Measurements from ENCODE around the gene CROCC2. TPM values are rescaled to one million over a fixed set of nuclear protein-coding genes. Genes with fewer than 3 reads are reported as not detected.

CROCC2 gene
- polyA plus RNA-seq, 1 donor from 2014 or later: not detected

- Mint-ChIP-seq H3K36me3 (no peaks in the 10 kb centered on the region), H3K27ac (no peak overlapping the region), H3K4me3 (no peak overlapping the region), H3K27me3 (peaks cover 9% of the 10 kb centered on the region), H3K9me3 (no peaks in the 10 kb centered on the region), H3K4me1 (peaks cover 0 to 2% (median 0%) of the 10 kb centered on the region in 3 donors)
Observed at GRCh38 chr2:240956171-240956934, 50.2 kb downstream of the CROCC2 start.

- no peaks in the 10 kb centered on the region for H3K9me3 Mint-ChIP-seq
- peaks cover 9% of the 10 kb centered on the region for H3K27me3 Mint-ChIP-seq
- no peak overlapping the region for H3K4me3 Mint-ChIP-seq
- no peak overlapping the region for H3K27ac Mint-ChIP-seq
- H3K4me1 Mint-ChIP-seq: peaks cover 0 to 2% (median 0%) of the 10 kb centered on the region in 3 donors
- no peaks in the 10 kb centered on the region for H3K36me3 Mint-ChIP-seq
Observed at GRCh38 chr2:240956935-240957655, 51.0 kb downstream of the CROCC2 start.

- Mint-ChIP-seq H3K27ac (no peak overlapping the region), H3K4me3 (no peak overlapping the region), H3K36me3 (no peaks in the 10 kb centered on the region), H3K27me3 (peaks cover 9% of the 10 kb centered on the region), H3K9me3 (no peaks in the 10 kb centered on the region), H3K4me1 (peaks cover 0 to 2% (median 0%) of the 10 kb centered on the region in 3 donors)
Observed at GRCh38 chr2:240957656-240958365, 51.7 kb downstream of the CROCC2 start.

GRCh38 chr2:240958366-240959213, 52.5 kb downstream of the CROCC2 start:
- no peaks in the 10 kb centered on the region for H3K36me3 Mint-ChIP-seq
- H3K9me3 Mint-ChIP-seq: no peaks in the 10 kb centered on the region
- no peak overlapping the region for H3K4me3 Mint-ChIP-seq
- H3K27ac Mint-ChIP-seq: no peak overlapping the region
- H3K4me1 Mint-ChIP-seq: peaks cover 0 to 2% (median 0%) of the 10 kb centered on the region in 3 donors
- H3K27me3 Mint-ChIP-seq: peaks cover 9% of the 10 kb centered on the region

GRCh38 chr2:240959214-240959940, 53.2 kb downstream of the CROCC2 start:
- Mint-ChIP-seq H3K27ac (no peak overlapping the region), H3K4me1 (peaks cover 0 to 2% (median 0%) of the 10 kb centered on the region in 3 donors), H3K9me3 (no peaks in the 10 kb centered on the region), H3K36me3 (no peaks in the 10 kb centered on the region), H3K27me3 (peaks cover 6% of the 10 kb centered on the region), H3K4me3 (no peak overlapping the region)

GRCh38 chr2:240959941-240960308, 53.8 kb downstream of the CROCC2 start:
- H3K9me3 Mint-ChIP-seq: no peaks in the 10 kb centered on the region
- H3K4me1 Mint-ChIP-seq: peaks cover 0 to 2% (median 0%) of the 10 kb centered on the region in 3 donors
- no peak overlapping the region for H3K27ac Mint-ChIP-seq
- H3K36me3 Mint-ChIP-seq: no peaks in the 10 kb centered on the region
- no peak overlapping the region for H3K4me3 Mint-ChIP-seq
- H3K27me3 Mint-ChIP-seq: peaks cover 5% of the 10 kb centered on the region

- Mint-ChIP-seq H3K4me1 (peaks cover 0 to 2% (median 0%) of the 10 kb centered on the region in 3 donors), H3K27me3 (peaks cover under 1% of the 10 kb centered on the region)
Observed at GRCh38 chr2:240960309-240960970, 54.3 kb downstream of the CROCC2 start.

GRCh38 chr2:240960971-240961876, 55.1 kb downstream of the CROCC2 start:
- H3K4me3 Mint-ChIP-seq: no peak overlapping the region
- H3K9me3 Mint-ChIP-seq: no peaks in the 10 kb centered on the region
- H3K27me3 Mint-ChIP-seq: no peaks in the 10 kb centered on the region
- no peaks in the 10 kb centered on the region for H3K36me3 Mint-ChIP-seq
- H3K4me1 Mint-ChIP-seq: peaks cover 0 to 2% (median 0%) of the 10 kb centered on the region in 3 donors
- no peak overlapping the region for H3K27ac Mint-ChIP-seq

More at GRCh38 chr2:240960309-240960970, 54.3 kb downstream of the CROCC2 start:
- H3K4me3 Mint-ChIP-seq: no peak overlapping the region
- no peaks in the 10 kb centered on the region for H3K9me3 Mint-ChIP-seq
- no peaks in the 10 kb centered on the region for H3K36me3 Mint-ChIP-seq
- no peak overlapping the region for H3K27ac Mint-ChIP-seq

GRCh38 chr2:240961910-240962299, 55.8 kb downstream of the CROCC2 start:
- H3K4me1 Mint-ChIP-seq: peaks cover 0 to 2% (median 0%) of the 10 kb centered on the region in 3 donors
- H3K4me3 Mint-ChIP-seq: no peak overlapping the region
- H3K27me3 Mint-ChIP-seq: no peaks in the 10 kb centered on the region
- H3K27ac Mint-ChIP-seq: no peak overlapping the region
- H3K36me3 Mint-ChIP-seq: no peaks in the 10 kb centered on the region
- no peaks in the 10 kb centered on the region for H3K9me3 Mint-ChIP-seq

GRCh38 chr2:240962300-240963064, 56.3 kb downstream of the CROCC2 start:
- Mint-ChIP-seq H3K36me3 (no peaks in the 10 kb centered on the region), H3K27ac (no peak overlapping the region), H3K4me3 (no peak overlapping the region), H3K4me1 (peaks cover 0 to 2% (median 0%) of the 10 kb centered on the region in 3 donors), H3K27me3 (no peaks in the 10 kb centered on the region), H3K9me3 (no peaks in the 10 kb centered on the region)

- Mint-ChIP-seq H3K9me3 (no peaks in the 10 kb centered on the region), H3K27ac (no peak overlapping the region), H3K4me3 (no peak overlapping the region), H3K27me3 (no peaks in the 10 kb centered on the region), H3K4me1 (peaks cover 0 to 2% (median 0%) of the 10 kb centered on the region in 3 donors), H3K36me3 (no peaks in the 10 kb centered on the region)
Observed at GRCh38 chr2:240963065-240963867, 57.1 kb downstream of the CROCC2 start.

All from IgD-negative memory B cell (primary cell).